Mucosa of descending colon (tissue), 3 donors: Measurements from ENCODE around the gene AZIN2. TPM values are rescaled to one million over a fixed set of nuclear protein-coding genes. Genes with fewer than 3 reads are reported as not detected.
"Not testable (repeated sequence)": the region's sequence is repeated elsewhere in the genome, so short reads cannot be mapped to it uniquely, and the experiment has no call there.

Source experiments
- ATAC-seq: fragments of 200-7000 bp; cut with Tn5 transposase; one replicate; pipeline ENCODE4 v1.9.1; 2020; ENCODE audit warnings: mild to moderate bottlenecking, moderate library complexity
- DNase-seq, 3 donors: peaks; one replicate each; pipeline ENCODE4 v3.0.0-alpha.2; 2020
- H3K36me3 ChIP-seq: fragments of 200-600 bp; one replicate; pipeline ENCODE4 v1.8.0; 2021; ENCODE audit warnings: low read depth, mild to moderate bottlenecking
- H3K4me1 ChIP-seq: fragments of 200-600 bp; one replicate; pipeline ENCODE4 v1.8.0; 2021; ENCODE audit warnings: low read depth, mild to moderate bottlenecking
- H3K4me3 ChIP-seq: fragments of 200-600 bp; one replicate; pipeline ENCODE4 v1.8.0; 2021; ENCODE audit warnings: mild to moderate bottlenecking
- H3K9me3 ChIP-seq: fragments of 200-600 bp; one replicate; pipeline ENCODE4 v1.8.0; 2021; ENCODE audit warnings: mild to moderate bottlenecking
- intact Hi-C, 2 donors: fragments of 100-400 bp; cut with DNase I in 1 of 2; cut with micrococcal nuclease in 1 of 2; formaldehyde crosslinking; loops; one replicate each; pipeline versions ENCODE4 v1.11.0 to v1.11.1; 2022; cut with DNase I, micrococcal nuclease
- total RNA-seq, 3 donors: library from RNA; stranded (reverse); fragmentation: NEBNext Ultra II Directional in 2 of 3; extraction: Animal tissue kit (Norgen Biotek cat#: 25700) in 2 of 3; gene quantifications; one replicate each; pipeline versions ENCODE4 v1.2.1 to v1.2.4, GENCODE V29; 2021 to 2023
- TF ChIP-seq, protein P1 (sequence below): fragments of 200-600 bp; IDR thresholded peaks from one replicate; pipeline ENCODE4 v1.8.0; 2022; ENCODE audit warnings: antibody characterized with exemption, mild to moderate bottlenecking
- donor health status: DM: no; HTN: no; CAD: no; lungs with moderate emphysema.
- donor health status: DM: no; HTN: no; CAD: no.
- donor health status: DM: no; HTN: yes; CAD: no.

The AZIN2 gene
- total RNA-seq, 3 donors from 2014 or later: 13.8 to 36.5 (median 19.0) TPM

DNA sequence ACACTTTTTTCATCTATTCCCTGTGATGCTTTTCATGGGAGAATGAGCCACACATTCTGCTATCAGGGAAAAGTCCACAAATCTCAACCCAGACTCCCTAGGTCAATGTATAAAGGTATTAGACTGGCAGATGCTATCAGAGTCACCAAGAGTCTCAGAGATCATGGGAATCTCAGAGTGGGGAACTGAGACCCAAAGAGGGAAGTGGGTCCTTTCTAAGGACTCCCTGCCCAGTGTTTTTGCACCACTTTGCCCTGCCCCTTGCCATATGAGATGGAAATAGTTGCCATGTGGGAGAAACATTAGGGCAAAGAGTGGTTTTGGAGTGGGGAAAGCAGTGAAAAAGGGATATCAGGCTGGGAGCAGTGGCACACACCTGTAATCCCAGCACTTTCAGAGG is 19.1 kb upstream of the AZIN2 start:
- H3K36me3 ChIP-seq: no peaks in the 10 kb centered on the region
- DNase-seq (no peak), ATAC-seq (no peak)
- peaks cover 9% of the 10 kb centered on the region for H3K4me1 ChIP-seq
- peaks cover 47% of the 10 kb centered on the region for H3K9me3 ChIP-seq
- TF ChIP-seq, protein P1, sequence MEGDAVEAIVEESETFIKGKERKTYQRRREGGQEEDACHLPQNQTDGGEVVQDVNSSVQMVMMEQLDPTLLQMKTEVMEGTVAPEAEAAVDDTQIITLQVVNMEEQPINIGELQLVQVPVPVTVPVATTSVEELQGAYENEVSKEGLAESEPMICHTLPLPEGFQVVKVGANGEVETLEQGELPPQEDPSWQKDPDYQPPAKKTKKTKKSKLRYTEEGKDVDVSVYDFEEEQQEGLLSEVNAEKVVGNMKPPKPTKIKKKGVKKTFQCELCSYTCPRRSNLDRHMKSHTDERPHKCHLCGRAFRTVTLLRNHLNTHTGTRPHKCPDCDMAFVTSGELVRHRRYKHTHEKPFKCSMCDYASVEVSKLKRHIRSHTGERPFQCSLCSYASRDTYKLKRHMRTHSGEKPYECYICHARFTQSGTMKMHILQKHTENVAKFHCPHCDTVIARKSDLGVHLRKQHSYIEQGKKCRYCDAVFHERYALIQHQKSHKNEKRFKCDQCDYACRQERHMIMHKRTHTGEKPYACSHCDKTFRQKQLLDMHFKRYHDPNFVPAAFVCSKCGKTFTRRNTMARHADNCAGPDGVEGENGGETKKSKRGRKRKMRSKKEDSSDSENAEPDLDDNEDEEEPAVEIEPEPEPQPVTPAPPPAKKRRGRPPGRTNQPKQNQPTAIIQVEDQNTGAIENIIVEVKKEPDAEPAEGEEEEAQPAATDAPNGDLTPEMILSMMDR: no peak
- H3K4me3 ChIP-seq: no peak overlapping the region
- intact Hi-C loops: no loop called here

DNA sequence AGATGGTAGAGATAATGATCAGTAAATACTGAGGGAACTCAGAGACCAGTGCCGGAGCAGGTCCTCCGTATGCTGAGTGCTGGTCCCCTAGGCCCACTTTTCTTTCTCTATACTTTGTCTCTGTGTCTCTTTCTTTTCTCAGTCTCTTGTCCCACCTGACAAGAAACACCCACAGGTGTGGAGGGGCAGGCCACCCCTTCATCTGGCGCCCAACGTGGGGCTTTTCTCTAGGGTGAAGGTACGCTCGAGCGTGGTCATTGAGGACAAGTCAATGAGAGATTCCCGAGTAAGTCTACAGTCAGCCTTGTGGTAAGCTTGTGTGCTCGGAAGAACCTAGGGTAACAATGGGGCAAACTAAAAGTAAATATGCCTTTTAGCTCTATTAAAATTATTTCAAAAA is 16.7 kb upstream of the AZIN2 start:
- H3K4me1 ChIP-seq, H3K36me3 ChIP-seq, intact Hi-C loops, H3K4me3 ChIP-seq, ATAC-seq: not testable (repeated sequence)
- peak in 1 of 3 donors; percentile 33 for DNase-seq
- peaks cover 47% of the 10 kb centered on the region for H3K9me3 ChIP-seq

DNA sequence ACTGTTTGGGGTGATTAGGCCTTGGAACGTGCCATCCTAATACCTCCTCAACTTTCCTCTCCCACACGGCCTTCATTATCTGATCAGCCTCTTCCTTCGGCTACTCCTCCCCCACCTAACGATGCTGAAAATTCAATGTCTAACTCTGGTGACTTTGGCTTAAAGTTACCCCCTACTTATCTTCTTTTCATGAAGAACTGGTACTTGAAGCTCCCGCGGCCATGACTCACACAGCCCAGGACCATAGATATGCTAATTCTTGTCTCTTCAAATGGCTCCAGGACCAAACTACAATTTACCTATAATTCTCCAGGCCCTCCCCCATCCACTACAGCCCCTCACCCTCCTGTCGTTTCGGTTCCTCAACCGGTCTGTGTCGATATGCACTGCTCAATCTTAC is 15.7 kb upstream of the AZIN2 start:
- intact Hi-C loops: no loop called here
- TF ChIP-seq, protein P1: no peak
- DNase-seq: no peak
- no peak for ATAC-seq
- no peak overlapping the region for H3K4me3 ChIP-seq
- no peaks in the 10 kb centered on the region for H3K4me1 ChIP-seq
- no peaks in the 10 kb centered on the region for H3K36me3 ChIP-seq
- peaks cover 47% of the 10 kb centered on the region for H3K9me3 ChIP-seq

DNA sequence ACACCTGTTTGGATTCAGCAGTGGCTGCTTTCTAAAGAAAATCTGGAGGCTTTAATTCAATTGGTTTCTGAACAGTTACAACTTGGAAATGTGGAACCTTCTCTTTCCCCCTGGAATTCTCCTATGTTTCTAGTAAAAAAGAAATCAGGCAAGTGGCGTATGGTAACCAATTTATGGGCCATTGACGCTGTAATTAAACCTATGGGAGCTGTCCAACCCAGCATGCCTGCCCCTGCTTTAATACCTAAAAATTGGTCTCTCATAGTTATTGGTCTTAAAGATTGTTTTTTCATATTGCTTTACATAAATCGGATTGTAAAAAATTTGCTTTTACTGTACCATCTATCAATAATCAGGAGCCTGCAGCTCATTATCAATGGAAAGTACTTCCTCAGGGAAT is 14.5 kb upstream of the AZIN2 start:
- intact Hi-C loops, H3K4me1 ChIP-seq, H3K4me3 ChIP-seq, ATAC-seq, H3K36me3 ChIP-seq, DNase-seq: not testable (repeated sequence)
- peaks cover 47% of the 10 kb centered on the region for H3K9me3 ChIP-seq

DNA sequence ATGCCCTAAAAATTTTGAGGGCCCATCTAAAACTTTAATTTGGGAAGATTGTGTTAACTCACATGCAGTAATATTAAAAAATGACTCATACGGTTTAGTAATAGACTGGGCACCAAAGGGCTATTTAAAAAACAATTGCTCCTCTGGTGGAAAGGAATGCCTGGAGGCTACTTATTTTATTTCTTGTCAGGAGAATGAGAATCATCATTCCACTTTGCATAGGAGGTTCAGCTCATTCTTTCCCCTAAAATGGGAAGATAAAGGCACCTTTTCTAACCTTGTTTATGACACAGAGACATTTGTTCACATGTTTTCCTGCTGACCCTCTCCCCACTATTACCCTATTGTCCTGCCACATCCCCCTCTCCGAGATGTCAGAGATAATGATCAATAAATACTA is 12.8 kb upstream of the AZIN2 start:
- H3K4me3 ChIP-seq, H3K4me1 ChIP-seq, DNase-seq, ATAC-seq, H3K36me3 ChIP-seq, intact Hi-C loops: not testable (repeated sequence)
- peaks cover 34% of the 10 kb centered on the region for H3K9me3 ChIP-seq

DNA sequence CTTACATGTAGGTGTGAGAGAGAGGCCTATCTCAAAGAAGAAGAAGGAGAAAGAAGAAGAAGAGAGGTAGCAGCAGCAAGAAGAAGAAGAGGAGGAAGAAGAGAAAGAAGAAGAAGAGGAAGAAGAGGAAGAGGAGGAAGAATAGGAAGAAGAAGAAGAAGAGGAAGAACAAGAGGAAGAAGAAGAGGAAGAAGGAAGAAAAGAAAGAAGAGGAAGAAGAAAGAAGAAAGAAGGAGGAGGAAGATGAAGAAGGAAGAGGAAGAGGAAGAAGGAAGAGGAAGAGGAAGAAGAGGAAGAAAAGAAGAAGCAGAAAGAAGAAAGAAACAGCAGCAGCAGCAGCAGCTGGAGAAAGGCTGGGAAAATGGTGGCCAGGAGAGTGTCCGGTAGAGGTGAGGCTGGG is 10.3 kb upstream of the AZIN2 start:
- Histone ChIP-seq H3K4me3 (no peak overlapping the region), H3K9me3 (peaks cover 9% of the 10 kb centered on the region), H3K4me1 (no peaks in the 10 kb centered on the region), H3K36me3 (no peaks in the 10 kb centered on the region)
- DNase-seq: no peak
- TF ChIP-seq, protein P1: no peak
- intact Hi-C loops: no loop called here
- no peak for ATAC-seq

DNA sequence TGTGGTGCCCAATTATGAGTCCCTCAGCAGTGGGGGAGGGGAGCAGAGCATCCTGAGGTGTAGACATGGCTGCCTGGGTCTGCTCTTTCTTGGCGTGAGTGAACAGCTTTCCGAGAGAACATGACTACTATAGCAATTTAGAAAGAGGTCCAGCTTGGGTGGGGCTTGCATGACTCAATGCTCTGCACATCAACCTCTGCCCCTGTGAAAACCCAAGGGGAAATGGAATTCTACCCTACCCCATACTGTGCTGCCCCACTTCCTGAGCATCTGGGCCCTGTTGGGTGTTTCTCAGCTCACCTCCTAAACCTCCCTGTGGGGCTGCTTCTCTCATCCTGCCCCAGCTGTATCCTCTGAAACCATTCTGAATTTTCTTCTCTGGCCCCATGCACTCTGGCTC is 8.2 kb upstream of the AZIN2 start:
- Histone ChIP-seq H3K9me3 (no peaks in the 10 kb centered on the region), H3K4me1 (no peaks in the 10 kb centered on the region), H3K36me3 (no peaks in the 10 kb centered on the region), H3K4me3 (no peak overlapping the region)
- intact Hi-C loops: no loop called here
- TF ChIP-seq, protein P1: no peak
- ATAC-seq (peak; percentile 18), DNase-seq (no peak)
